Non-pigmented ciliary epithelial cell (primary cell): Measurements from ENCODE around the gene MPHOSPH9.
"Not testable (repeated sequence)": the region's sequence is repeated elsewhere in the genome, so short reads cannot be mapped to it uniquely, and the experiment has no call there.

Experiments
- DNase-seq: peaks from one replicate; pipeline ENCODE4 v3.0.0-alpha.2; 2010; ENCODE audit warnings: low read depth

The MPHOSPH9 gene

GRCh38 chr12:123254853-123255446, 22.0 kb upstream of the MPHOSPH9 start:
- no peak for DNase-seq

- DNase-seq: no peak
Measured at GRCh38 chr12:123253641-123254459, 20.9 kb upstream of the MPHOSPH9 start.

- DNase-seq: not testable (repeated sequence)
Measured at GRCh38 chr12:123252365-123252764, 19.4 kb upstream of the MPHOSPH9 start.

- no peak for DNase-seq
Measured at GRCh38 chr12:123251403-123252076, 18.6 kb upstream of the MPHOSPH9 start.

GRCh38 chr12:123250471-123251383, 17.8 kb upstream of the MPHOSPH9 start:
- no peak for DNase-seq

GRCh38 chr12:123248996-123249741, 16.2 kb upstream of the MPHOSPH9 start:
- not testable (repeated sequence) for DNase-seq

- DNase-seq: not testable (repeated sequence)
Measured at GRCh38 chr12:123248129-123248528, 15.2 kb upstream of the MPHOSPH9 start.

GRCh38 chr12:123245678-123246077, 12.7 kb upstream of the MPHOSPH9 start:
- DNase-seq: no peak

- no peak for DNase-seq
Measured at GRCh38 chr12:123243671-123244262, 10.8 kb upstream of the MPHOSPH9 start.

GRCh38 chr12:123242116-123242904, 9.4 kb upstream of the MPHOSPH9 start:
- no peak for DNase-seq

- no peak for DNase-seq
Measured at GRCh38 chr12:123238961-123239360, 6.0 kb upstream of the MPHOSPH9 start.

- no peak for DNase-seq
Measured at GRCh38 chr12:123238330-123238682, 5.4 kb upstream of the MPHOSPH9 start.

GRCh38 chr12:123237646-123238329, 4.8 kb upstream of the MPHOSPH9 start:
- peak; percentile 36 for DNase-seq

- DNase-seq: no peak
Measured at GRCh38 chr12:123233505-123234308, 766 bp upstream of the MPHOSPH9 start.

- no peak for DNase-seq
Measured at GRCh38 chr12:123232472-123232806, 502 bp downstream of the MPHOSPH9 start.

- no peak for DNase-seq
Measured at GRCh38 chr12:123231931-123232330, 1.0 kb downstream of the MPHOSPH9 start.

GRCh38 chr12:123229051-123229450, 3.9 kb downstream of the MPHOSPH9 start:
- no peak for DNase-seq

GRCh38 chr12:123227581-123228258, 5.2 kb downstream of the MPHOSPH9 start:
- DNase-seq: no peak
